Measurements from ENCODE around the gene RALY.

RALY gene

GRCh38 chr20:34110745-34111641, 117.3 kb downstream of the RALY start:
- Histone ChIP-seq H3K36me3 (ENCODE audit: control insufficient read depth, low read length) (peaks cover 60% of the 10 kb centered on the region), H3K4me2 (ENCODE audit: low read length) (peak overlapping the region; percentile 86), H4K20me1 (ENCODE audit: control insufficient read depth, insufficient read depth, low read depth, low read length) (peaks cover 46% of the 10 kb centered on the region), H3K27ac (ENCODE audit: low read depth, low read length) (peak overlapping the region; percentile 75), H3K4me3 (ENCODE audit: low read length) (peak overlapping the region; percentile 94), H3K9me3 (ENCODE audit: control insufficient read depth, insufficient read depth, low read length) (no peaks in the 10 kb centered on the region), H3K79me2 (ENCODE audit: control insufficient read depth, low read length) (peaks cover 61% of the 10 kb centered on the region), H3K27me3 (ENCODE audit: control insufficient read depth, low read length) (no peaks in the 10 kb centered on the region), H3F3A (ENCODE audit: control insufficient read depth, insufficient read depth) (no peaks in the 10 kb centered on the region), H3K4me1 (ENCODE audit: control insufficient read depth, low read length) (peaks cover 37% of the 10 kb centered on the region), H3K9me2 (replicated peaks; ENCODE audit: control insufficient read depth, low read length) (no peaks in the 10 kb centered on the region)
- TF ChIP-seq EZH2phosphoT487 (IDR thresholded peaks at IDR 0.05; ENCODE audit: borderline replicate concordance, low read length) (no peak), CTCF (IDR thresholded peaks at IDR 0.05; ENCODE audit: low read depth, low read length, poor library complexity, severe bottlenecking) (no peak)

DNA sequence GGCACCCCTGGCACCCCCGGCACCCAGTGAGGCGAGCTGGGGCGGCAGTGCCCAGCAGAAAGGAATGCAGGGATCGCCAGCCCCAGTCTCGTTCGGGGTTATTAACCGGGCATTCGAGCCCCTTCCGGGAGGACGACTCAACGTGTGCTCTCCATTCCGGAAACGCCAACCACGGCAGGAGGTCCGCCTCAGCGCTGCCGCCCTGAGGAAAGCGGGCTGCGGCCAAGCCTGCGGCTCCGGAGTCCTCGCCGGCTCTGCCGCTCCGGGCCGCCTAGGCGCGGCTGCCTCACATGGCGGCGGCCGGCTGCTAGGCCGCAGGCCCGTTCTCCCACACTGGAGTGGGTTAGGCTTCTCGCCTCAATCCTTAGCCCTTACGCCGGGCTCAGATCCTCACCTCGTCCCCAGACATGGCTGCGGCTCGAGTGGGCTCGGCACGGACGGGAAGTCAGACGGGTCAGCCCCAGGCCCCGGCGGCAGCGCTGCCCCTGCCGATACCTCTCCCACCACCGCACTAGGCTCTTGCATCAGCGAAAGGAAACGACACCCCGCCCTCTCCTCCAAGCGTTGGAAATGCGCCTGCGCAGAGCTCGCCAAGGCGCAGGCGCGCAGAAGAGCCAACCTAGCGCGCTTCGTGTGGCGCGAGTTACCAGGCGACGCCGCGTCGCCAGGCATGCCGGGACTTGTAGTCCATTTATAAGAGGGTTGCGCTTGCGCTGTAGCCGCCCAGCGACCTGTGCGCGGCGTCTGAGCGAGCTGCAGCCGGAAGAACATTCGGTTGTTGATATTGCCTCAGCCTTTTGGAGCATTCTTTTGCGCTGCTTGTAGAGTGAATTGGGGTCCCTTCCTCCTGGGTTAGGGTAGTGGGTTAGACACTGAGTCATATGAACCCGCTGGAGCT, 118.2 kb downstream of the RALY start, which contains the start of gene EIF2S2:
TSS of gene EIF2S2 (minus strand) at position 542 of the 898 bp plus-strand sequence. CDS start at position 409, 133 bp downstream.
- peaks cover 50% of the 10 kb centered on the region for H3K36me3 ChIP-seq (ENCODE audit: control insufficient read depth, low read length)
- H3F3A ChIP-seq (ENCODE audit: control insufficient read depth, insufficient read depth), result no peaks in the 10 kb centered on the region
- no peaks in the 10 kb centered on the region for H3K9me3 ChIP-seq (ENCODE audit: control insufficient read depth, insufficient read depth, low read length)
- H3K9me2 ChIP-seq (replicated peaks; ENCODE audit: control insufficient read depth, low read length), result no peaks in the 10 kb centered on the region
- peaks cover 51% of the 10 kb centered on the region for H3K79me2 ChIP-seq (ENCODE audit: control insufficient read depth, low read length)
- peak within 1 kb of the TSS; percentile 75 for H3K27ac ChIP-seq (ENCODE audit: low read depth, low read length)
- peak within 1 kb of the TSS; percentile 94 for H3K4me3 ChIP-seq (ENCODE audit: low read length)
- H4K20me1 ChIP-seq (ENCODE audit: control insufficient read depth, insufficient read depth, low read depth, low read length), result peaks cover 38% of the 10 kb centered on the region
- peaks cover 37% of the 10 kb centered on the region for H3K4me1 ChIP-seq (ENCODE audit: control insufficient read depth, low read length)
- TF ChIP-seq EZH2phosphoT487 (IDR thresholded peaks at IDR 0.05; ENCODE audit: borderline replicate concordance, low read length), result no peak
- no peak for TF ChIP-seq CTCF (IDR thresholded peaks at IDR 0.05; ENCODE audit: low read depth, low read length, poor library complexity, severe bottlenecking)
- peak within 1 kb of the TSS; percentile 86 for H3K4me2 ChIP-seq (ENCODE audit: low read length)
- no peaks in the 10 kb centered on the region; the same call in 1 of the 2 replicates for H3K27me3 ChIP-seq (ENCODE audit: control insufficient read depth, low read length)

GRCh38 chr20:34112600-34113101, 118.9 kb downstream of the RALY start:
- no peaks in the 10 kb centered on the region for H3K9me3 ChIP-seq (ENCODE audit: control insufficient read depth, insufficient read depth, low read length)
- H3K27ac ChIP-seq (ENCODE audit: low read depth, low read length), result peak overlapping the region; percentile 55
- TF ChIP-seq CTCF (IDR thresholded peaks at IDR 0.05; ENCODE audit: low read depth, low read length, poor library complexity, severe bottlenecking), result no peak
- TF ChIP-seq EZH2phosphoT487 (IDR thresholded peaks at IDR 0.05; ENCODE audit: borderline replicate concordance, low read length), result no peak
- H3F3A ChIP-seq (ENCODE audit: control insufficient read depth, insufficient read depth), result no peaks in the 10 kb centered on the region
- peaks cover 44% of the 10 kb centered on the region for H3K79me2 ChIP-seq (ENCODE audit: control insufficient read depth, low read length)
- H4K20me1 ChIP-seq (ENCODE audit: control insufficient read depth, insufficient read depth, low read depth, low read length), result peaks cover 33% of the 10 kb centered on the region
- H3K9me2 ChIP-seq (replicated peaks; ENCODE audit: control insufficient read depth, low read length), result no peaks in the 10 kb centered on the region
- H3K4me2 ChIP-seq (ENCODE audit: low read length), result peak overlapping the region; percentile 70
- peaks cover 43% of the 10 kb centered on the region for H3K36me3 ChIP-seq (ENCODE audit: control insufficient read depth, low read length)
- peaks cover 37% of the 10 kb centered on the region for H3K4me1 ChIP-seq (ENCODE audit: control insufficient read depth, low read length)
- peak overlapping the region; percentile 94 for H3K4me3 ChIP-seq (ENCODE audit: low read length)
- H3K27me3 ChIP-seq (ENCODE audit: control insufficient read depth, low read length), result no peaks in the 10 kb centered on the region; the same call in 1 of the 2 replicates

Measured in DOHH2 (cell line).